Measurements from ENCODE around the gene SH3GLB2.
"Not testable (repeated sequence)": the region's sequence is repeated elsewhere in the genome, so short reads cannot be mapped to it uniquely, and the experiment has no call there.

SH3GLB2 gene

DNA sequence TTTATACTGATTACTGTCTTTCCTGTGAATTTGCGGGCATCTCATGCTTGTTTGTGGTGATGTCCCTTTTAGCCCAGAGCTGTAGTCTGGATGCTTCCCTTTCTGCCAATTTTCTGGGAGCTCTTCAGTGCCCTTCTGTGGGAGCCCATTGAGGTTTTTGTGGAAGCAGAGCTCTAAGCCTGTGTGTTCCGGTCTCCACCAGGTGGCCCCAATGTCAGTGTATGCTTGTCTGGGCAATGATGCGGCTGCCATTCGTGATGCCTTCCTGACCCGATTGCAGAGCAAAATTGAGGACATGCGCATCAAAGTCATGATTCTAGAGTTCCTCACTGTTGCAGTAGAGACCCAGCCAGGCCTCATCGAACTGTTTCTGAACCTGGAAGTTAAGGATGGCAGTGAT, 35.1 kb downstream of the SH3GLB2 start:
- no peak for DNase-seq

DNA sequence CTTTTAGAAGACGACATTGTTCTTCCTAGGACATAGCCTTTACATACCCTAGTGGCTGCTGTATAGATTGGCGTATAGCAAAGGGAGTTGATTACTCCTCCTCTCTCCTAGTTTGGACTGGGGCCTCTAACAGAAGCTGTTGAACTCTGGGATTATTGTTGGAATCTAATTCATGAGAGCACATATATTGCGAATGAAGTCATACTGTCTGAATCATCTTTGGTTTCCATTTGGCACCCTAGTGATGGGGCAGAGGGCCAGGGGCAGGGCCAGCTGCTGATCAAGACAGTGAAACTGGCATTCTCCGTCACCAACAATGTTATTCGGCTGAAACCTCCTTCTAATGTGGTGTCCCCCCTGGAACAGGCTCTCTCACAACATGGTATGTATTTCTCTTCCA, 40.3 kb downstream of the SH3GLB2 start:
- no peak for DNase-seq

GRCh38 chr9:128986671-128987070, 41.5 kb downstream of the SH3GLB2 start:
- DNase-seq, result no peak

GRCh38 chr9:128983536-128983935, 44.6 kb downstream of the SH3GLB2 start:
- no peak for DNase-seq

GRCh38 chr9:128979111-128979510, 49.0 kb downstream of the SH3GLB2 start:
- no peak for DNase-seq

- no peak for DNase-seq
Observed at GRCh38 chr9:128972956-128973355, 55.2 kb downstream of the SH3GLB2 start.

GRCh38 chr9:128969491-128969890, 58.6 kb downstream of the SH3GLB2 start:
- DNase-seq, result no peak

GRCh38 chr9:128961403-128961802, 66.7 kb downstream of the SH3GLB2 start:
- DNase-seq, result not testable (repeated sequence)
